Measurements from ENCODE around the gene DTX2.
"Not testable (repeated sequence)": the region's sequence is repeated elsewhere in the genome, so short reads cannot be mapped to it uniquely, and the experiment has no call there.

GRCh38 chr7:76506643-76507042 is 45.1 kb downstream of the DTX2 start:
- TF ChIP-seq EZH2phosphoT487, CTCF (IDR thresholded peaks at IDR 0.05; ENCODE audit: low read length): not testable (repeated sequence)

Data from MM.1S (cell line).